Measurements from ENCODE around the gene CHP2.

CHP2 gene

DNA sequence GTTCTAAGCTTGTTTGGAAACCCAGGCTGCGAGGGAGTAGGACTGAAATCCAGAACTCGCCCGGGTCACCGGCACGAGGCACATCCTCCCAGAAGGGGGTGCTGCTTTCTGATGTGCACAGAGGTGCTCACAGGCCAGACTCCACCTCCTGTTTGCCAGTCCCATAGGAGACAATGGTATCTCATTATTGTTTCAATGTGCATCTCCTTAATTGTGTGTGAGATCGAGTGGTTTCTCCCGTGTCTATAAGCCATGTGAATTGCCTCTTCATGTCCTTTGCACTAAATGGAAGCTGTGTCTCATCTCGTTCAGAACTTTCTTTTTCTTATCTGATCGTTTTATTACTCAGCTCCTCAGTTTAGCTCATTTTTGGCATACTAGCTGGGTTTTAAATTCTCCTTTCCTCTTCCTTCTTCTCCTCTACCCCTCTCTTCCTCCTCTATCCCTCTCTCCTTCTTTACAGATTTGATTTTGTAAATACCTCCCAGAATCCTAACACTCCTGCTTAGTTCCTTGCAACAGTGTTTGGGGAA lies 48.8 kb downstream of the CHP2 start:
- H3K4me3 ChIP-seq (ENCODE audit: low read depth, low read length): no peak overlapping the region

DNA sequence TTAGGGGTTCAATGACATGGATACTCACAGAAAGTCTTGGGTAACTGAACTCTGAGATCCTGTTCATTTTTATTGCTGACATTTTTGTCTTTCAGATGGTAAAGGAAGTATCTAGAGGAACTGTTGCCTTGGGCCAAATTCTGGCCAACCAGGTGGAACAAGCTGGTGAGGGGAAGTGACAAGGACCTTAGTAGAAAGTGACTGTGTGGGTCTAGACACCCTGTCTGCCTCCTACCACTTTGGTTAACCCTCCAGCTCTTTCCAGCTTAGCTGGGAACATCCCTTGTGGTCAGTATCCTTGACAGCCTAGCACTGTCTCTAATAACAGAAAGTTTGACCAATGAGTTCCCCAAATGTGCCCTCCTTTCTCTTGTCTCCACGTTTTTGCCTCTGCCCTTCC lies 52.2 kb downstream of the CHP2 start:
- H3K4me3 ChIP-seq (ENCODE audit: low read depth, low read length): no peak overlapping the region
